ENCODE measurements around the gene NUDT7. TPM values are rescaled to one million over a fixed set of nuclear protein-coding genes. Genes with fewer than 3 reads are reported as not detected.

The NUDT7 gene
- total RNA-seq, 4 donors from 2014 or later: 5.8 to 14.4 (median 9.1) TPM

GRCh38 chr16:77679901-77680300 is 42.4 kb upstream of the NUDT7 start:
- no peak for DNase-seq
- no peaks in the 10 kb centered on the region for H3K27me3 ChIP-seq
- no peaks in the 10 kb centered on the region for H3K4me1 ChIP-seq
- H3K9me3 ChIP-seq: no peaks in the 10 kb centered on the region
- no peak overlapping the region for H3K27ac ChIP-seq
- no peak overlapping the region for H3K4me3 ChIP-seq
- TF ChIP-seq POLR2A (IDR thresholded peaks at IDR 0.05) (no peak), CTCF (IDR thresholded peaks at IDR 0.05) (no peak)
- no peaks in the 10 kb centered on the region for H3K36me3 ChIP-seq

- H3K9me3 ChIP-seq: no peaks in the 10 kb centered on the region
- no peaks in the 10 kb centered on the region for H3K27me3 ChIP-seq
- H3K27ac ChIP-seq: no peak overlapping the region
- no peak overlapping the region for H3K4me3 ChIP-seq
- TF ChIP-seq CTCF (IDR thresholded peaks at IDR 0.05) (no peak), POLR2A (IDR thresholded peaks at IDR 0.05) (no peak)
- DNase-seq: no peak
- H3K36me3 ChIP-seq: no peaks in the 10 kb centered on the region
- no peaks in the 10 kb centered on the region for H3K4me1 ChIP-seq
These were observed 41.8 kb upstream of the NUDT7 start for GRCh38 chr16:77680496-77680895.

- Histone ChIP-seq H3K9me3 (no peaks in the 10 kb centered on the region), H3K36me3 (no peaks in the 10 kb centered on the region), H3K4me1 (no peaks in the 10 kb centered on the region), H3K4me3 (no peak overlapping the region), H3K27me3 (no peaks in the 10 kb centered on the region), H3K27ac (no peak overlapping the region)
- DNase-seq: no peak
- no peak for TF ChIP-seq POLR2A (IDR thresholded peaks at IDR 0.05)
- TF ChIP-seq CTCF (IDR thresholded peaks at IDR 0.05): no peak
These were observed 39.7 kb upstream of the NUDT7 start for GRCh38 chr16:77682586-77682985.

GRCh38 chr16:77683397-77684180 is 38.7 kb upstream of the NUDT7 start:
- TF ChIP-seq CTCF (IDR thresholded peaks at IDR 0.05) (no peak), POLR2A (IDR thresholded peaks at IDR 0.05) (no peak)
- DNase-seq: no peak
- no peak overlapping the region for H3K4me3 ChIP-seq
- no peak overlapping the region for H3K27ac ChIP-seq
- no peaks in the 10 kb centered on the region for H3K4me1 ChIP-seq
- no peaks in the 10 kb centered on the region for H3K36me3 ChIP-seq
- H3K9me3 ChIP-seq: no peaks in the 10 kb centered on the region
- no peaks in the 10 kb centered on the region for H3K27me3 ChIP-seq

GRCh38 chr16:77684181-77684526 is 38.2 kb upstream of the NUDT7 start:
- DNase-seq: no peak
- TF ChIP-seq POLR2A (IDR thresholded peaks at IDR 0.05) (no peak), CTCF (IDR thresholded peaks at IDR 0.05) (no peak)
- H3K4me1 ChIP-seq: no peaks in the 10 kb centered on the region
- no peaks in the 10 kb centered on the region for H3K9me3 ChIP-seq
- H3K36me3 ChIP-seq: no peaks in the 10 kb centered on the region
- H3K27me3 ChIP-seq: no peaks in the 10 kb centered on the region
- no peak overlapping the region for H3K27ac ChIP-seq
- no peak overlapping the region for H3K4me3 ChIP-seq

All from Peyer's patch (tissue), 4 donors.